Breast epithelium (tissue), 3 donors: ENCODE results near the gene CMPK2.

Source experiments
- POLR2A ChIP-seq: fragments of 450-650 bp; IDR thresholded peaks from one replicate; pipeline ENCODE4 v1.6.1; 2016; ENCODE audit warnings: antibody characterized with exemption, mild to moderate bottlenecking, moderate library complexity
- POLR2AphosphoS5 ChIP-seq, 3 donors: sonication (generic); formaldehyde crosslinking; IDR thresholded peaks; one replicate each; pipeline ENCODE4 v1.6.1; 2017; ENCODE audit warnings: antibody characterized with exemption in 3 of 3
- TF ChIP-seq, protein P1 (sequence below), 3 donors: fragments of 450-650 bp; IDR thresholded peaks; one replicate each; pipeline ENCODE4 v1.5.1; 2016 to 2017; ENCODE audit warnings: antibody characterized with exemption in 3 of 3, mild to moderate bottlenecking in 3 of 3, moderate library complexity in 3 of 3

DNA sequence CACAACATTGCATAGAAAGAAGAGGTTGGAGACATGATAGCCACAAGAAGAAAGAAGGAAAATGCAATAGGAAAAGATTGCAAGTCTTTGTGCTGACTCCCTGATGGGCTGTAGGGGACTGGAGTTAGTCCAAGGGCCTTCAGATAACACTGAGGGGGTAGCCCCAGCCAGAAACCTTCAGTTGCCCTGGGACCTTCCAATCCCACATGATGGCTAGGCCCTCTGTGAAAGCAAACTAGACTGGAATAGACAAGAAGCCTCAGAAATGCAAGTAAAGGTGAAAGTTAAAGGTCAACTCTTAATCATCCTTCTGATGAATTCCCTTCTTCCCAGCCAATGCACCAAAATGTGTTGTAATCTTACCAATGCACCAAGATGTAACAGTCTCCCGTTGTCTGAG is 19.2 kb downstream of the CMPK2 start:
- TF ChIP-seq, protein P1, sequence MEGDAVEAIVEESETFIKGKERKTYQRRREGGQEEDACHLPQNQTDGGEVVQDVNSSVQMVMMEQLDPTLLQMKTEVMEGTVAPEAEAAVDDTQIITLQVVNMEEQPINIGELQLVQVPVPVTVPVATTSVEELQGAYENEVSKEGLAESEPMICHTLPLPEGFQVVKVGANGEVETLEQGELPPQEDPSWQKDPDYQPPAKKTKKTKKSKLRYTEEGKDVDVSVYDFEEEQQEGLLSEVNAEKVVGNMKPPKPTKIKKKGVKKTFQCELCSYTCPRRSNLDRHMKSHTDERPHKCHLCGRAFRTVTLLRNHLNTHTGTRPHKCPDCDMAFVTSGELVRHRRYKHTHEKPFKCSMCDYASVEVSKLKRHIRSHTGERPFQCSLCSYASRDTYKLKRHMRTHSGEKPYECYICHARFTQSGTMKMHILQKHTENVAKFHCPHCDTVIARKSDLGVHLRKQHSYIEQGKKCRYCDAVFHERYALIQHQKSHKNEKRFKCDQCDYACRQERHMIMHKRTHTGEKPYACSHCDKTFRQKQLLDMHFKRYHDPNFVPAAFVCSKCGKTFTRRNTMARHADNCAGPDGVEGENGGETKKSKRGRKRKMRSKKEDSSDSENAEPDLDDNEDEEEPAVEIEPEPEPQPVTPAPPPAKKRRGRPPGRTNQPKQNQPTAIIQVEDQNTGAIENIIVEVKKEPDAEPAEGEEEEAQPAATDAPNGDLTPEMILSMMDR (IDR thresholded peaks at IDR 0.05): no peak
- TF ChIP-seq POLR2A: no peak
- TF ChIP-seq POLR2AphosphoS5 (IDR thresholded peaks at IDR 0.05): no peak
